Measurements from ENCODE around the gene TCF7L2. TPM values are rescaled to one million over a fixed set of nuclear protein-coding genes. Genes with fewer than 3 reads are reported as not detected.

Gene TCF7L2
- total RNA-seq, 1 experiment from 2014 or later, result 16.1 TPM

DNA sequence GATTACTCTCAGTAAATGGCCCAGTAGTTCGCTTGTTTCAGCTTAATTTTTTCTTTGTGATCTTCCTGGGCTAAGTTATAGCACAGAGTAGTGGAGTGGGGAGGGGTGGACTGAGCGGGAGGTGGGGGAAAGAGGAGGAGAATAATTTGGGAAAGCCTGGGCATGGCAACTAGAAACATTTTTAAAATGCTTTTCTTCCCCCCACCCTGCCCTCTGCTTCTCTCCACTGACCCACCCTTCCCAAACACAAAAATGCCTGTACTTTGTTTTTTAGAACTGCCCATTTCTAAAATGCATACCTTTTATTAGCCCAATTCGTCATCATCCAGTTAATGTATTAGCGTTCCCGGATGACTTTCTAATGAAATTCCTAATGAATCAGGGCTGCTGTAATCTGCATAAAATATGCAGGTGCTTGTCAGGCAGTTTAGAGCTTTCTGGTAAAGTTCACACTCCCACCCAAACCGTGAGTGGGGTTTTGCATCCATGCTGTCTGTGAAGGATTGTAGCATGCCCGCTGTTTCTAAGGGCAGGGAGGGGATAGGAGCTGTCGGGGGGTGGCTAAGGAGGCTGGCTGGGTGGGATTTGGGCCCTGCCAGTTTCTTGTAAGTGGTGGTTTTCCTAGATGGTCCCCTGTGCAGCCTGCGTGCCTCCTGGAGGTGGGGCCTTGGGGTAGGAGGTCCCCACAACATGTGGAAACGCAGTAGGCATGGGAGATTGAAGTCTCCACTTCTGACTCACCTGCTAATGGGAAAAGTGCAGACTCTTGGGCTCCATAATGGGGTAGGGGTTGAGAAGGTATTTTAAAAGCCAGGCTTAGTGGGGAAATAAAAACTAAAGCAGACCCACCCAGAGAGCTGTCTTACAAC, 190.3 kb downstream of the TCF7L2 start:
- H3K9me3 ChIP-seq (ENCODE audit: low read length), result no peaks in the 10 kb centered on the region
- intact Hi-C loops (cut with micrococcal nuclease), result no loop called here

DNA sequence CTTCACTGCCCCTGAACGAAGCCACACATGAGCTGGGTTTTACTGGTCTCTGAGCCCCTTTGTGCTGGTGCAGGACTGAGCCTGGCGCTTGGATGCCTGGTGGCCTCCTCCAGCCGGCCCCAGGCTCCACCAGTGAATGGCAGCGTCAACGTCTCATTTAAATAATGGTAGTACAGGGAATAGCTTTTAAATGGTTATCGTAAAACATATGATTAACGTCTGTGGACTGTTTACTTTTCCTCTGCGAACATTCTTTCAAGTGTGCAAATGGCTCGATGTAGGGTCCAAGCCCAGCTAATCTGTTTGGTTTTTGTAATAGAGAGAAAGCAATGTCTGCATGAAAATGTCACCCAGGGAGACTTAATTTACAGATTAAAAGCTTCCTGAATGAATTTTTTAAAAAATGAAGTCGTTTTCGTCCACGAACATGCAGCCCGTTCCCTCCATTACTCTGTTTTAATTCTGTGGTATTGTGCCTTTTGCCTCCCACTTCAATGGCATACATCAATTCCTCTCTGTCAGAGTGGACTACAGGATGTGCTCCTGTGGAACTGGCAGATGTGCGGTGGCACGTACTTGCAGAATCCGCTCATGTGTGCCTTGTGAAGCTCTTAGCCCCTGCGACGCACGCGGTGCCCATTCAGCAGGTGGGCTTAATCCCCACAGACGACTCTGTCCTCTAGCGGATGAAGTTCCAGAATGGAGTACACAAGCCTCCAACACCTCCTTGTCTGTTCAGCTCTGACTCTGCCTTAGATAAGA, 192.7 kb downstream of the TCF7L2 start:
- CTCF ChIA-PET, result no interaction called here
- DNase-seq (peak; percentile 10), ATAC-seq (peak; percentile 51)
- no peak overlapping the region for H3K27ac ChIP-seq (ENCODE audit: low read length)
- no TSS peak for BruUV-seq (replicated peaks)
- no peaks in the 10 kb centered on the region for H3K79me2 ChIP-seq (ENCODE audit: low read length)
- no peaks in the 10 kb centered on the region for H4K20me1 ChIP-seq (ENCODE audit: low read length)
- peaks cover 39% of the 10 kb centered on the region; the same call in 1 of the 2 replicates for H3K36me3 ChIP-seq (ENCODE audit: low read depth, low read length)
- no peaks in the 10 kb centered on the region for H3K27me3 ChIP-seq (ENCODE audit: low read length)
- no peak overlapping the region for H2AFZ ChIP-seq (ENCODE audit: low read length)
- H3K9ac ChIP-seq (ENCODE audit: low read length), result no peak overlapping the region
- TF ChIP-seq EZH2phosphoT487 (IDR thresholded peaks at IDR 0.05; ENCODE audit: borderline replicate concordance, low read length) (no peak), EZH2 (IDR thresholded peaks at IDR 0.05; ENCODE audit: low read length, unreplicated experiment) (no peak)
- TF ChIP-seq, protein P1, sequence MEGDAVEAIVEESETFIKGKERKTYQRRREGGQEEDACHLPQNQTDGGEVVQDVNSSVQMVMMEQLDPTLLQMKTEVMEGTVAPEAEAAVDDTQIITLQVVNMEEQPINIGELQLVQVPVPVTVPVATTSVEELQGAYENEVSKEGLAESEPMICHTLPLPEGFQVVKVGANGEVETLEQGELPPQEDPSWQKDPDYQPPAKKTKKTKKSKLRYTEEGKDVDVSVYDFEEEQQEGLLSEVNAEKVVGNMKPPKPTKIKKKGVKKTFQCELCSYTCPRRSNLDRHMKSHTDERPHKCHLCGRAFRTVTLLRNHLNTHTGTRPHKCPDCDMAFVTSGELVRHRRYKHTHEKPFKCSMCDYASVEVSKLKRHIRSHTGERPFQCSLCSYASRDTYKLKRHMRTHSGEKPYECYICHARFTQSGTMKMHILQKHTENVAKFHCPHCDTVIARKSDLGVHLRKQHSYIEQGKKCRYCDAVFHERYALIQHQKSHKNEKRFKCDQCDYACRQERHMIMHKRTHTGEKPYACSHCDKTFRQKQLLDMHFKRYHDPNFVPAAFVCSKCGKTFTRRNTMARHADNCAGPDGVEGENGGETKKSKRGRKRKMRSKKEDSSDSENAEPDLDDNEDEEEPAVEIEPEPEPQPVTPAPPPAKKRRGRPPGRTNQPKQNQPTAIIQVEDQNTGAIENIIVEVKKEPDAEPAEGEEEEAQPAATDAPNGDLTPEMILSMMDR (conservative IDR thresholded peaks at IDR 0.05; ENCODE audit: low read depth, low read length), result no peak
- H3K9me2 ChIP-seq (replicated peaks; ENCODE audit: low read length), result no peaks in the 10 kb centered on the region
- no peaks in the 10 kb centered on the region for H3K4me1 ChIP-seq (ENCODE audit: insufficient read depth, low read length)
- H3K9me3 ChIP-seq (ENCODE audit: low read length), result no peaks in the 10 kb centered on the region
- H3K4me2 ChIP-seq (ENCODE audit: low read length), result no peak overlapping the region
- intact Hi-C loops (cut with micrococcal nuclease), result no loop called here
- H3F3A ChIP-seq (ENCODE audit: low read length, unreplicated experiment), result no peaks in the 10 kb centered on the region
- no peak overlapping the region for H3K4me3 ChIP-seq (ENCODE audit: low read length)
- POLR2A ChIA-PET (ENCODE audit: unreplicated experiment), result no interaction called here

More for the DNA sequence above, 190.3 kb downstream of the TCF7L2 start:
- Histone ChIP-seq H3K9ac (ENCODE audit: low read length) (no peak overlapping the region), H3K4me3 (ENCODE audit: low read length) (no peak overlapping the region), H3F3A (ENCODE audit: low read length, unreplicated experiment) (no peaks in the 10 kb centered on the region), H3K27me3 (ENCODE audit: low read length) (no peaks in the 10 kb centered on the region), H3K27ac (ENCODE audit: low read length) (no peak overlapping the region), H3K4me1 (ENCODE audit: insufficient read depth, low read length) (no peaks in the 10 kb centered on the region), H3K79me2 (ENCODE audit: low read length) (no peaks in the 10 kb centered on the region), H3K36me3 (ENCODE audit: low read depth, low read length) (peaks cover 23% of the 10 kb centered on the region; the same call in 1 of the 2 replicates), H3K9me2 (replicated peaks; ENCODE audit: low read length) (no peaks in the 10 kb centered on the region), H2AFZ (ENCODE audit: low read length) (no peak overlapping the region), H4K20me1 (ENCODE audit: low read length) (no peaks in the 10 kb centered on the region), H3K4me2 (ENCODE audit: low read length) (no peak overlapping the region)
- ATAC-seq, result no peak
- ChIA-PET POLR2A (ENCODE audit: unreplicated experiment) (no interaction called here), CTCF (interaction anchor here (0.6 kb wide), 1 partner anchor 14 kb away, joined by 5 read pairs; no protein-coding TSS in a partner anchor)
- TF ChIP-seq EZH2phosphoT487 (IDR thresholded peaks at IDR 0.05; ENCODE audit: borderline replicate concordance, low read length), result no peak
- TF ChIP-seq, protein P1 (conservative IDR thresholded peaks at IDR 0.05; ENCODE audit: low read depth, low read length), result no peak
- no peak for TF ChIP-seq EZH2 (IDR thresholded peaks at IDR 0.05; ENCODE audit: low read length, unreplicated experiment)
- BruUV-seq (replicated peaks), result no TSS peak
- no peak for DNase-seq

All from PC-3 (cell line).